H1 (cell line): Measurements from ENCODE around the gene SRSF7.

Experiments used
- CEBPB ChIP-seq: IDR thresholded peaks from 2 replicates; pipeline ENCODE4 v1.6.1; 2012; ENCODE audit warnings: low read depth, low read length
- CHD1 ChIP-seq: IDR thresholded peaks from 2 replicates; pipeline ENCODE4 v1.6.1; 2012; ENCODE audit warnings: low read depth, low read length, improper control_type of control experiment
- CTCF ChIP-seq, 3 experiments: IDR thresholded peaks; 1 replicate in 2 of 3; 2 replicates in 1 of 3; pipeline versions ENCODE4 v1.5.1 to v1.6.1; 2011; ENCODE audit warnings: low read length in 3 of 3, mild to moderate bottlenecking in 3 of 3, inconsistent platforms in 2 of 3, low read depth in 1 of 3, moderate library complexity in 1 of 3; ENCODE audit not compliant: insufficient read depth in 1 of 3; ENCODE audit errors: control extremely low read depth in 1 of 3
- JUND ChIP-seq: IDR thresholded peaks from 2 replicates; pipeline ENCODE4 v1.6.1; 2011; ENCODE audit warnings: mild to moderate bottlenecking, improper control_type of control experiment, low read length
- MAX ChIP-seq: IDR thresholded peaks from 2 replicates; pipeline ENCODE4 v1.6.1; 2012; ENCODE audit warnings: inconsistent platforms
- POLR2A ChIP-seq, 2 experiments: IDR thresholded peaks; 1 replicate in 1 of 2; 2 replicates in 1 of 2; pipeline ENCODE4 v1.6.1; 2011; ENCODE audit warnings: low read depth in 2 of 2, low read length in 2 of 2, mild to moderate bottlenecking in 2 of 2; ENCODE audit errors: control extremely low read depth in 1 of 2
- POLR2AphosphoS5 ChIP-seq: IDR thresholded peaks from 2 replicates; pipeline ENCODE4 v1.6.1; 2011; ENCODE audit warnings: low read depth, low read length
- USF2 ChIP-seq: IDR thresholded peaks from 2 replicates; pipeline ENCODE4 v1.6.1; 2011; ENCODE audit warnings: low read length, improper control_type of control experiment

GRCh38 chr2:38728694-38729093 is 22.5 kb downstream of the SRSF7 start:
- no peak for TF ChIP-seq POLR2A (IDR thresholded peaks at IDR 0.05; ENCODE audit: control extremely low read depth in 1 of 2, low read depth in 2 of 2, low read length in 2 of 2)
- no peak for TF ChIP-seq CTCF (IDR thresholded peaks at IDR 0.05; ENCODE audit: control extremely low read depth in 1 of 3, insufficient read depth in 1 of 3, low read depth in 1 of 3, low read length in 3 of 3)
- TF ChIP-seq JUND, result no peak
- no peak for TF ChIP-seq POLR2AphosphoS5
- no peak for TF ChIP-seq MAX
- no peak for TF ChIP-seq CEBPB
- no peak for TF ChIP-seq USF2
- no peak for TF ChIP-seq CHD1
